Measurements from ENCODE around the gene RRBP1. TPM values are rescaled to one million over a fixed set of nuclear protein-coding genes. Genes with fewer than 3 reads are reported as not detected.

Gene RRBP1
- total and polyA plus RNA-seq, 9 donors, result 29.2 to 159 (median 83.8) TPM

- no peaks in the 10 kb centered on the region for H3K36me3 ChIP-seq
Observed at GRCh38 chr20:17622086-17622850, 59.8 kb downstream of the RRBP1 start.

GRCh38 chr20:17621229-17621968 is 60.6 kb downstream of the RRBP1 start:
- no peak overlapping the region for H3K4me3 ChIP-seq
- no peaks in the 10 kb centered on the region for H3K9me3 ChIP-seq
- DNase-seq, result peak in 3 of 5 donors; percentile 9 to 21 (median 15)
- 82 to 84% (median 83%) methylated on average over 24 of the region's 24 CpGs for WGBS, 3 donors
- no peak overlapping the region for H3K27ac ChIP-seq
- no peaks in the 10 kb centered on the region for H3K27me3 ChIP-seq
- no peaks in the 10 kb centered on the region for H3K36me3 ChIP-seq
- TF ChIP-seq POLR2A (IDR thresholded peaks at IDR 0.05) (no peak), EP300 (IDR thresholded peaks at IDR 0.05) (no peak)
- TF ChIP-seq, protein P1, sequence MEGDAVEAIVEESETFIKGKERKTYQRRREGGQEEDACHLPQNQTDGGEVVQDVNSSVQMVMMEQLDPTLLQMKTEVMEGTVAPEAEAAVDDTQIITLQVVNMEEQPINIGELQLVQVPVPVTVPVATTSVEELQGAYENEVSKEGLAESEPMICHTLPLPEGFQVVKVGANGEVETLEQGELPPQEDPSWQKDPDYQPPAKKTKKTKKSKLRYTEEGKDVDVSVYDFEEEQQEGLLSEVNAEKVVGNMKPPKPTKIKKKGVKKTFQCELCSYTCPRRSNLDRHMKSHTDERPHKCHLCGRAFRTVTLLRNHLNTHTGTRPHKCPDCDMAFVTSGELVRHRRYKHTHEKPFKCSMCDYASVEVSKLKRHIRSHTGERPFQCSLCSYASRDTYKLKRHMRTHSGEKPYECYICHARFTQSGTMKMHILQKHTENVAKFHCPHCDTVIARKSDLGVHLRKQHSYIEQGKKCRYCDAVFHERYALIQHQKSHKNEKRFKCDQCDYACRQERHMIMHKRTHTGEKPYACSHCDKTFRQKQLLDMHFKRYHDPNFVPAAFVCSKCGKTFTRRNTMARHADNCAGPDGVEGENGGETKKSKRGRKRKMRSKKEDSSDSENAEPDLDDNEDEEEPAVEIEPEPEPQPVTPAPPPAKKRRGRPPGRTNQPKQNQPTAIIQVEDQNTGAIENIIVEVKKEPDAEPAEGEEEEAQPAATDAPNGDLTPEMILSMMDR (IDR thresholded peaks at IDR 0.05), result no peak
- H3K4me1 ChIP-seq (ENCODE audit: insufficient read depth), result no peaks in the 10 kb centered on the region
- intact Hi-C loops (cut with DNase I), result no loop called here

More at GRCh38 chr20:17622086-17622850, 59.8 kb downstream of the RRBP1 start:
- H3K4me1 ChIP-seq (ENCODE audit: insufficient read depth), result no peaks in the 10 kb centered on the region
- intact Hi-C loops (cut with DNase I), result no loop called here
- WGBS, 3 donors, result 77 to 79% (median 79%) methylated on average over 11 of the region's 11 CpGs
- H3K4me3 ChIP-seq, result no peak overlapping the region
- DNase-seq, result peak in 2 of 5 donors; percentile 5 to 20
- no peaks in the 10 kb centered on the region for H3K9me3 ChIP-seq
- H3K27me3 ChIP-seq, result no peaks in the 10 kb centered on the region
- TF ChIP-seq POLR2A (IDR thresholded peaks at IDR 0.05) (no peak), EP300 (IDR thresholded peaks at IDR 0.05) (no peak)
- TF ChIP-seq, protein P1 (IDR thresholded peaks at IDR 0.05), result no peak
- H3K27ac ChIP-seq, result no peak overlapping the region

GRCh38 chr20:17620371-17621228 is 61.4 kb downstream of the RRBP1 start:
- H3K4me1 ChIP-seq (ENCODE audit: insufficient read depth), result no peaks in the 10 kb centered on the region
- no peaks in the 10 kb centered on the region for H3K36me3 ChIP-seq
- no peak overlapping the region for H3K27ac ChIP-seq
- WGBS, 3 donors, result 86 to 88% (median 87%) methylated on average over 33 of the region's 33 CpGs
- DNase-seq, result peak in 2 of 5 donors; percentile 17 to 24
- H3K4me3 ChIP-seq, result no peak overlapping the region
- TF ChIP-seq EP300 (IDR thresholded peaks at IDR 0.05), result no peak
- TF ChIP-seq POLR2A (IDR thresholded peaks at IDR 0.05), result no peak
- TF ChIP-seq, protein P1 (IDR thresholded peaks at IDR 0.05), result no peak
- intact Hi-C loops (cut with DNase I), result no loop called here
- no peaks in the 10 kb centered on the region for H3K9me3 ChIP-seq
- no peaks in the 10 kb centered on the region for H3K27me3 ChIP-seq
